Measurements from ENCODE around the gene TTC14.

TTC14 gene

DNA sequence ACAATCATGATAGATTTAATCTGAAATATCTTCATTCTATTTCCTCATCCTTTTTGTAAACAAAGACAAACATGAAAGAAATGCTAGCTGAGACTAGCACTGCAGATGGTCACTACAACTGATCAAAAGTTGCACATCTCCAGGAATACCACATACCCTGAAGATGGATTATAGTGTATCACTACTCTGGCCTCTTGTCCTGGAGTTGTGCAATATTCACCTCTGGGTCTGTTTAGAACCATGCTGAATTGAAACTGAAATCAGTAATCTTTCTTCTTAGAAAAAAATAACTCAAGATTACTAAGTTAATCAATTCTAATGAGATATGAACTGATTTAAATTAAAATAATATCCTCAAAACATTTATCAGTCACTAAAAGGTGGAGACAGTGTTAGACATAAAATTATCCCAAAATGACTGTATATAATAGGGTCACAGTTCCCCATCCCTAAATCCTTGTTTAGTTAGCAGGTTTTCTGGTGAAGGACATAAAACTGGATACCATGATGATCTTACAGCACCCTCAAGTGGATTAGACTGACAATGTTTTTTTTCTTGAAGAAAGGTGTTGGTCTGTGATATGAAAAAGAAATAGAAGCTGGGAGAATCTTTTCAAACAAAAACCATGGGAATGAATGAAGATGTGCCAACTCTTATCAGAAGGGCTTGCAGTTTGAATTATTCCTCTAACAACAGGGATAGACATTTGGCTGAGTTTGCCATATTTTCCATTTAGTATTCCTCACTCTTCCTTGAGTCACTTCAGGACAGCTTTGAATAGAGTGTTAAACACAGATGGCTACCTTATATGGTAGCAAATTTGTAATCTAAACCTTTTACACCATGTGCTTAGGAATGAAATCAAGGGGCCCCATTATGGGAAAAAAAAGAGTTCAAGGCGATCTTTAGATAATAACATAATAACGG lies 7.1 kb upstream of the TTC14 start:
- Histone ChIP-seq H3K4me3 (ENCODE audit: severe bottlenecking) (no peak overlapping the region), H3K4me1 (ENCODE audit: insufficient read depth, poor library complexity, severe bottlenecking) (no peaks in the 10 kb centered on the region), H3K27me3 (ENCODE audit: insufficient read depth, poor library complexity, severe bottlenecking) (no peaks in the 10 kb centered on the region), H3K9me3 (ENCODE audit: severe bottlenecking) (no peaks in the 10 kb centered on the region), H3K27ac (ENCODE audit: poor library complexity, severe bottlenecking) (no peak overlapping the region), H3K36me3 (ENCODE audit: low read depth) (no peaks in the 10 kb centered on the region)
- TF ChIP-seq, protein P1, sequence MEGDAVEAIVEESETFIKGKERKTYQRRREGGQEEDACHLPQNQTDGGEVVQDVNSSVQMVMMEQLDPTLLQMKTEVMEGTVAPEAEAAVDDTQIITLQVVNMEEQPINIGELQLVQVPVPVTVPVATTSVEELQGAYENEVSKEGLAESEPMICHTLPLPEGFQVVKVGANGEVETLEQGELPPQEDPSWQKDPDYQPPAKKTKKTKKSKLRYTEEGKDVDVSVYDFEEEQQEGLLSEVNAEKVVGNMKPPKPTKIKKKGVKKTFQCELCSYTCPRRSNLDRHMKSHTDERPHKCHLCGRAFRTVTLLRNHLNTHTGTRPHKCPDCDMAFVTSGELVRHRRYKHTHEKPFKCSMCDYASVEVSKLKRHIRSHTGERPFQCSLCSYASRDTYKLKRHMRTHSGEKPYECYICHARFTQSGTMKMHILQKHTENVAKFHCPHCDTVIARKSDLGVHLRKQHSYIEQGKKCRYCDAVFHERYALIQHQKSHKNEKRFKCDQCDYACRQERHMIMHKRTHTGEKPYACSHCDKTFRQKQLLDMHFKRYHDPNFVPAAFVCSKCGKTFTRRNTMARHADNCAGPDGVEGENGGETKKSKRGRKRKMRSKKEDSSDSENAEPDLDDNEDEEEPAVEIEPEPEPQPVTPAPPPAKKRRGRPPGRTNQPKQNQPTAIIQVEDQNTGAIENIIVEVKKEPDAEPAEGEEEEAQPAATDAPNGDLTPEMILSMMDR (IDR thresholded peaks at IDR 0.05; ENCODE audit: poor library complexity, severe bottlenecking), result peak; percentile 90
- ATAC-seq (ENCODE audit: low read depth), result peak; percentile 68; the same call in 2 of the 3 replicates
- DNase-seq (ENCODE audit: low spot score), result no peak

GRCh38 chr3:180595559-180595935 lies 6.4 kb upstream of the TTC14 start:
- no peaks in the 10 kb centered on the region for H3K27me3 ChIP-seq (ENCODE audit: insufficient read depth, poor library complexity, severe bottlenecking)
- H3K9me3 ChIP-seq (ENCODE audit: severe bottlenecking), result no peaks in the 10 kb centered on the region
- no peaks in the 10 kb centered on the region for H3K36me3 ChIP-seq (ENCODE audit: low read depth)
- ATAC-seq (ENCODE audit: low read depth) (no peak), DNase-seq (ENCODE audit: low spot score) (no peak)
- no peak overlapping the region for H3K27ac ChIP-seq (ENCODE audit: poor library complexity, severe bottlenecking)
- H3K4me1 ChIP-seq (ENCODE audit: insufficient read depth, poor library complexity, severe bottlenecking), result no peaks in the 10 kb centered on the region
- no peak overlapping the region for H3K4me3 ChIP-seq (ENCODE audit: severe bottlenecking)
- TF ChIP-seq, protein P1 (IDR thresholded peaks at IDR 0.05; ENCODE audit: poor library complexity, severe bottlenecking), result no peak

DNA sequence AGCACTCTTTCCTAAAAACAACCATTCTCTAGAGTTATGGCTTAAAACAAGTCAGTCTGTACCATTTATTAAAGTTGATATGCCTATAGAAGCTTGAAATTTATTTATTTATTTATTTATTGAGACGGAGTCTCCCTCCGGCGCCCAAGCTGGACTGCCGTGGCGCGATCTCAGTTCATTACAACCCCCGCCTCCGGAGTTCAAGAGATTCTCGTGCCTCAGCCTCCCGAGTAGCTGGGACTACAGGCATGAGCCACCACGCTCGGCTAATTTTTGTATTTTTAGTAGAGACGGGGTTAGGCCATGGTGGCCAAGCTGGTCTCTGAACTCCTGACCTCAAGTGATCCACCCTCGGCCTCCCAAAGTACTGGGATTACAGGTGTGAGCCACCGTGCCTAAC lies 1.5 kb upstream of the TTC14 start:
- TF ChIP-seq, protein P1 (IDR thresholded peaks at IDR 0.05; ENCODE audit: poor library complexity, severe bottlenecking), result no peak
- peaks cover 9% of the 10 kb centered on the region for H3K4me1 ChIP-seq (ENCODE audit: insufficient read depth, poor library complexity, severe bottlenecking)
- no peaks in the 10 kb centered on the region for H3K27me3 ChIP-seq (ENCODE audit: insufficient read depth, poor library complexity, severe bottlenecking)
- DNase-seq (ENCODE audit: low spot score) (no peak), ATAC-seq (ENCODE audit: low read depth) (no peak)
- H3K4me3 ChIP-seq (ENCODE audit: severe bottlenecking), result no peak overlapping the region
- H3K36me3 ChIP-seq (ENCODE audit: low read depth), result peaks cover 27% of the 10 kb centered on the region
- no peaks in the 10 kb centered on the region for H3K9me3 ChIP-seq (ENCODE audit: severe bottlenecking)
- H3K27ac ChIP-seq (ENCODE audit: poor library complexity, severe bottlenecking), result no peak overlapping the region

DNA sequence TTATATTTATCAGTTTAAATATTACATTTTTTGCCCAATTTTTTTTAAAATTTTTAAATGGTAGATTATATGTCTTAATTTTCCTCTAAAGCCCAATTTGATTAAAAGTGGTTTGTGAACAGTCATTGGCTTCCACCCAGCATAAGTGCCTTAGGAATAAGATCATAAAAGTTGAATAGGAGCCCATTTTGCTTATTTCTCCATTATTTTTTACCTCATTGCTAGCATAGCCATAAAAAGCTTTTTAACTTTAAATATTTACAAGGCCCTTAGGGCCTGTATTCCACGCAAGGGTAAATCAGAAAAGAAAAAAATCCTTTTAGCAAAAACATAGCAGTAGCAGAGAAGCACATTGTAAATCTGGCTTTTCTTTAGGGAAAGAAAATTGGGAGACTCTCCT lies 9.0 kb downstream of the TTC14 start:
- ATAC-seq (ENCODE audit: low read depth), result no peak
- H3K4me3 ChIP-seq (ENCODE audit: severe bottlenecking), result no peak overlapping the region
- peaks cover 75% of the 10 kb centered on the region for H3K36me3 ChIP-seq (ENCODE audit: low read depth)
- no peaks in the 10 kb centered on the region for H3K9me3 ChIP-seq (ENCODE audit: severe bottlenecking)
- TF ChIP-seq, protein P1 (IDR thresholded peaks at IDR 0.05; ENCODE audit: poor library complexity, severe bottlenecking), result no peak
- H3K27ac ChIP-seq (ENCODE audit: poor library complexity, severe bottlenecking), result no peak overlapping the region
- no peaks in the 10 kb centered on the region for H3K4me1 ChIP-seq (ENCODE audit: insufficient read depth, poor library complexity, severe bottlenecking)
- no peaks in the 10 kb centered on the region for H3K27me3 ChIP-seq (ENCODE audit: insufficient read depth, poor library complexity, severe bottlenecking)
- no peak for DNase-seq (ENCODE audit: low spot score)

GRCh38 chr3:180612364-180612763 lies 10.4 kb downstream of the TTC14 start:
- Histone ChIP-seq H3K36me3 (ENCODE audit: low read depth) (peaks cover 65% of the 10 kb centered on the region), H3K4me3 (ENCODE audit: severe bottlenecking) (no peak overlapping the region), H3K9me3 (ENCODE audit: severe bottlenecking) (no peaks in the 10 kb centered on the region), H3K27ac (ENCODE audit: poor library complexity, severe bottlenecking) (no peak overlapping the region), H3K4me1 (ENCODE audit: insufficient read depth, poor library complexity, severe bottlenecking) (no peaks in the 10 kb centered on the region), H3K27me3 (ENCODE audit: insufficient read depth, poor library complexity, severe bottlenecking) (no peaks in the 10 kb centered on the region)
- DNase-seq (ENCODE audit: low spot score) (no peak), ATAC-seq (ENCODE audit: low read depth) (peak; percentile 49; the same call in 1 of the 3 replicates)
- TF ChIP-seq, protein P1 (IDR thresholded peaks at IDR 0.05; ENCODE audit: poor library complexity, severe bottlenecking), result no peak

All from RWPE2 (cell line).